ENCODE measurements around the gene MEOX2.

The MEOX2 gene

GRCh38 chr7:15686295-15686956 lies at the start of gene MEOX2:
Gene MEOX2, minus strand, starts transcription at chr7:15686683. Its CDS starts 281 bp downstream, at chr7:15686402.
- no peak for FAIRE-seq

DNA sequence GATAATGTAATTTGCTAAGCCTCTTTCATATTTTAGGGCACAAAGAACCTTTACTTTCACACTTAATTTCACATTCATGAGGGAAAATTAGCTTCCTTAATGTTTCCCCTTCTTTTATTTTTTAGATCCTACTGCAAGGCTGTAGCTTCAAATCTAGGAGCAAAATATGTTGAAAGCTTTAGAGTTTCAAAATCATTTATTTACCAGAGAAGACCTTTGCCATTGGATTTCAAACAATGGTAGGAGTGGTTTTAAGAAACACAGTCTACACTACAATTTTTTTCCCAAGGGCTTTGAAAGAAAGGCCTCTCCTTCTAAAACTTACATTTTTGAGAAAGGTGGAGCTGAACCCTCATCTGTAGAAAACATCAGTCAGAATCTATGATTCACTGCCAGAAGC lies 43.3 kb upstream of the MEOX2 start:
- FAIRE-seq = no peak

GRCh38 chr7:15725051-15725450 lies 38.6 kb upstream of the MEOX2 start:
- FAIRE-seq = no peak

- FAIRE-seq = no peak
These were observed 37.4 kb upstream of the MEOX2 start for GRCh38 chr7:15723841-15724240.

- FAIRE-seq = peak; percentile 75
These were observed 34.5 kb upstream of the MEOX2 start for GRCh38 chr7:15720849-15721471.

GRCh38 chr7:15719311-15719710 lies 32.8 kb upstream of the MEOX2 start:
- no peak for FAIRE-seq

GRCh38 chr7:15715435-15715834 lies 29.0 kb upstream of the MEOX2 start:
- FAIRE-seq = no peak

GRCh38 chr7:15709978-15710377 lies 23.5 kb upstream of the MEOX2 start:
- no peak for FAIRE-seq

- FAIRE-seq = no peak
These were observed 21.1 kb upstream of the MEOX2 start for GRCh38 chr7:15707570-15707969.

DNA sequence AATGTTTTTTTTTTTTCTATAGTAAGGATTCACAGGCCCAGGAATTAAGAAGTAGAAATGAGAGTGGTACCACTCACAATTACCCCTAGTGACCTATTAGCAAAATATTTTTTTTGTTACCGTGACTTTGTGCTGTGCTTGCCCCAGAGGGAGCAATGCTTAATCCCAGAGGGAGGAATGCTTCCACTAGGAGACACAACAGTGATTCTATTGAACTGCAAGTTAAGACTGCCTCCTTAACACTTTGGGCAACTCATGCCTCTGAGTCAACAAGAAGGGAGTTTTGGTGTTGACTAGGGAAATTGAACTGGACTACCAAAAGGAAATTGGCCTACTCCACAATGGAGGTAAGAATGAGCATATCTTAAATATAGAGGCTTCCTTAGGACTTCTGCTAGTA lies 17.2 kb upstream of the MEOX2 start:
- FAIRE-seq = no peak

DNA sequence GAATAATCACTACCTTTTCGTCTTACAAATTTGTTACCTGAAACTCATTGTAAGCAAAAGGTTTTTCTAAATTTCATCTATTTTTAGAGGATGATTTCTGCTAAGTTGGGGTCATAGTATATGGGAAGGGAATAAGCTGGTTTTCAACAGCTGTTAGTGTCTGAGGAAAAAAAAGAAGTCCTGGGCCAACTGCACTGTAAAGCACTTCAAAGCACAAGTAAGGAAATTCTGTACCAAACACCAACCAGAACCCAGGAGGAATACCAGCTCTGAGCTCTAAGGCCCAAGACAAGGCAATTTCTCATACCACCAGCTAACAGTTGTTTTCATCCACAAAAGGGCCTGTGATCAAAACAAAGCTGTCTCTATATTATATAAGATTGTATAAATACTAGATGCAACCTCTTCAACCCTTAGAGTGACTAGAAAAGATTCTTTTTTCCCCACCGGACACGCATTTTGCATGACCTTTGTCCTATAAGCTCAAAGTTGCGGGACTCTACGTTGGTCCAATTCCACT lies 6.1 kb upstream of the MEOX2 start:
- no peak for FAIRE-seq

DNA sequence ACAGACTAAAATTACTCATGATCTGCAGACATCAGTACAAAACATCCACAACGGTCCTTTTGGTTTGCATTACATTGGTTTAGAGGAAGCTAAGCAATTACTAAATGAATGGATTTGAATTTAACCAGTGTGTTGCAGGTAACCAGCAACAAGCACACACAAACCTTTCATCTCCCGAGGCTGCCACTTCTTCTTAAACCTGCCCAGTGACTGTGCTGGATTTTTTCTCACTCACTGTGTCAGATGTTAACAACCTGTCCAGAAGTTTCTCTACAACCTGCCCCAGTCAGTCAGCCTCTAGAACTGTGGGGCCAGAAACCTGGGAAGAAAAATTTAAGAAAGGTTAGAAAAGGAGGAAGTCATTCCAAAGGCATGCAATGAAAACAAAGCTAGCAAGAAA lies 2.4 kb upstream of the MEOX2 start:
- no peak for FAIRE-seq

- FAIRE-seq = no peak
These were observed 1.8 kb upstream of the MEOX2 start for GRCh38 chr7:15688279-15688626.

- no peak for FAIRE-seq
These were observed 1.2 kb upstream of the MEOX2 start for GRCh38 chr7:15687546-15688278.

DNA sequence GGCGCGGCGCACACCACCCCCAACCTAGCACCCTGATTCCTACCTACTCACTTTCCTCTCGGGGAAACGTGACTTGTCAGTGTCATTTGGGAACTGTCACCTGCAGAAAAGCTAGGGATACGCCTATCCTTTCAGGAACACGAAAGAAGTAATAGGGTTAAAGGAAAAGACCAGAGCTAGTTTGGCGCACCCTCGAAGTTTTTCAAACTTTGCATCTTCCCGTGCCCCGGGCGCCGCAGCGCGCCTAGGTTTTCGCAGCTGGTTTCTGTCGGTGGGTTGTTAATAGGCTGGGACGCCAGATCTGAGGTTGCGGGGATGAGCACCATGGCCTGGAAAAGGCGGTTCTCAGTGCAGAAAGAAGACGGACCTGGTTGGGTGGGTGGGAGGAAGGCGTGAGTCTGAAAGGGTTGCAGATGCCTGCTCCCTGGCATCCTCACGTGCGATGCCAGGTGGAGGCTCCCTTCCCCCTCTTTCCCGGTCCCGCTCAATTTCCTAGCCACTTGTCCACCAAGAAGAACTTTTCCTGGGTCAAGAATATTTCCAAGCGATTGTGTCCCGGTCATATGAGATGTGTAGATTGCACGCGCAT lies 568 bp upstream of the MEOX2 start:
- FAIRE-seq = no peak

GRCh38 chr7:15685358-15686294 lies 857 bp downstream of the MEOX2 start:
- FAIRE-seq = no peak

- no peak for FAIRE-seq
These were observed 1.6 kb downstream of the MEOX2 start for GRCh38 chr7:15684871-15685270.

- no peak for FAIRE-seq
These were observed 2.2 kb downstream of the MEOX2 start for GRCh38 chr7:15684111-15684800.

DNA sequence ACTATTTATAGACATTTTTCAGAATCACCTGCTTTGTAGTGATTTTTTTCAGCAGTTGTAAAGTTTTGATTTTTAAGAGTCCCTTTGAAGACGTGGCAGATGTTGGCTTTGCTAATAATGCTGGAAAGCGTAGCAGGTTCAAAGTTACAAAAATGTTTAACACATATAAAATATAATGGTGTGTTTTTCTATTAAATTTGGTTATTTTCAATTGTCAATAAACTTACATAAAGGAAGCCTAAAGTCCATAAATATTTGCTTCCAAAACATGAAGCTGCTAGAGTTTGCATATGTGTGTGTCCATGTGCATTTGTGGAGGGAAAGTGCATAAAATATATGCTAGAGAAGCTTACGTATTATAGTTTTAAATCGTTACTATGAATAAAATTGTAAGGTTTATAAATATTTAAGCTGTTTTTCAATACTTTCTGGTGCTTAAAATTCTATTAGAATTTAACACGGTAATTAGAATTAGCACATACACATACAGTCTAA lies 3.7 kb downstream of the MEOX2 start:
- FAIRE-seq = no peak

DNA sequence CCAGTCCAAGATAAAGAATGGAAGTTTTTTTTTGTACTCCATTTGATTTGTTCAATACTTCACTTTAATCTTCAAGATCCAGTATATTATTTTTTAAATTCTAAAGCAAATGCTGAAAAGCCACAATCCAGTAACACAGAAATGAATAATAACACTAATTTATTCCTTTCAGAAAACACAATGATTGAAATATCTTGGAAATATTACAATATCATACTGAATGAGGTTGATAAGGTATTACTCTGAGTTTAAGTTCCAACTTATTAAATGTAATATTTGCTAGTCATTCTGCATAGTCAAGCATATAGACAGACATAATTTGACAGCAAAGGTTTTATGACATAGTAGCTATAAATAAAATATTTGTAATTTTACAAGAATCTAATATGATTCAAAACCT lies 4.4 kb downstream of the MEOX2 start:
- peak; percentile 60 for FAIRE-seq

DNA sequence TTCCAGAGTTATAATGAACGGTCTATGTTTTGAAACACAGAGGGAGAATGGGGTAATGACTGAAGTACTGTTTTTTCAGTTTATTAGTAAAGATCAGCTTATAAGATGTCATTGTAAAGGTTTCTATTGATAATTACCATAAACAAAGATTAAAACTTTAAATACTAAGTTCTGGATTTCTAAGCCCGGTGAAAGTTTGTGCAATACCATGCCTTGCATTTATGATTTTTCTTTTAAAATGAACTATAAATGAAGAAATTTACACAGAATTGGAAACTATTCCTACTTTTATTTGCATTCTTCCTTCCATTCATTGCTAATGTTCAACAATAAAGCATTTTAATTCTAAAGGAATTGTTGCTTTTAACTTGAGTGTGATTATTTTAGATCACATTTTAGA lies 4.9 kb downstream of the MEOX2 start:
- FAIRE-seq = no peak

DNA sequence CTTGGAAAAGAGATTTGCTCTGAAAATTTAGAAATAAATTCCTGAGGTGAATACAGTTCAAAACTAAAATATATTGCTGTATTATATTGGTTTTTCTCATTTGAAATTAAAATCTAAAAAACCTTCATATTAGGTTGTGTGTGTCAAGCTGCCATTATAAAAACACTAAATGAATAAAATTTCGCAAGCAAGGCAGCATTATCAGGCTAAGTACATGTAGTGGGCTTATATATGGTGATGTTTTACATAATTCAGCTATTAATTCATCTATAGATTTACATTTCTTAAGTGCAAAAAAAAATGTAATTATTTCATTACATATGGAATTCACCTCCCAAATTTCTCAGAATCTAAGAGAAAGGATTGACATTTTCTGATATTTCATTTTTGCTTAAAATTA lies 5.3 kb downstream of the MEOX2 start:
- FAIRE-seq = no peak
